Uterus (tissue), 4 donors: ENCODE data around the gene RPRD2. TPM values are rescaled to one million over a fixed set of nuclear protein-coding genes. Genes with fewer than 3 reads are reported as not detected.

Source experiments
- DNase-seq, 2 donors: peaks; one replicate each; pipeline ENCODE4 v3.0.0-alpha.2; 2019 to 2020
- H3K27ac ChIP-seq, 2 donors: fragments of 200-600 bp; sonication (generic); 1 replicate in 1 of 2; 2 replicates in 1 of 2; pipeline ENCODE4 v1.5.1; 2016 to 2018
- H3K27me3 ChIP-seq, 2 donors: fragments of 200-600 bp; sonication (generic); one replicate each; pipeline ENCODE4 v1.5.1; 2018 to 2019; ENCODE audit warnings: control low read depth in 1 of 2
- H3K36me3 ChIP-seq, 2 donors: fragments of 200-600 bp; sonication (generic); one replicate each; pipeline ENCODE4 v1.5.1; 2019; ENCODE audit warnings: control low read depth in 1 of 2
- H3K4me1 ChIP-seq, 2 donors: fragments of 200-600 bp; sonication (generic); one replicate each; pipeline ENCODE4 v1.5.1; 2018 to 2019; ENCODE audit warnings: control low read depth in 1 of 2
- H3K4me3 ChIP-seq, 2 donors: fragments of 200-600 bp; sonication (generic); 1 replicate in 1 of 2; 2 replicates in 1 of 2; pipeline ENCODE4 v1.5.1; 2018 to 2019; ENCODE audit warnings: mild to moderate bottlenecking in 1 of 2
- H3K9me3 ChIP-seq, 2 donors: fragments of 200-600 bp; sonication (generic); one replicate each; pipeline ENCODE4 v1.5.1; 2019; ENCODE audit warnings: control low read depth in 1 of 2
- POLR2A ChIP-seq, 2 donors: fragments of 450-650 bp; IDR thresholded peaks; one replicate each; pipeline ENCODE4 v1.6.1; 2016; ENCODE audit warnings: antibody characterized with exemption in 2 of 2, mild to moderate bottlenecking in 1 of 2, moderate library complexity in 1 of 2
- intact Hi-C: fragments of 100-400 bp; cut with DNase I; formaldehyde crosslinking; loops from one replicate; pipeline ENCODE4 v1.15.1; 2023; ENCODE audit warnings: low total_unique reads
- total RNA-seq, 4 donors: library from RNA; depleted of rRNA in 3 of 4; stranded (reverse); fragments of >200 nt in 3 of 4; gene quantifications; one replicate each; pipeline versions ENCODE4 v1.1.0 to v1.2.4, GENCODE V29; 2014 to 2023
- TF ChIP-seq, protein P1 (sequence below), 4 experiments: fragments of 200-600 bp in 2 of 4; fragments of 450-650 bp in 2 of 4; sonication (generic) in 2 of 4; IDR thresholded peaks; one replicate each; pipeline ENCODE4 v1.5.1; 2016 to 2019; ENCODE audit warnings: antibody characterized with exemption in 4 of 4, mild to moderate bottlenecking in 2 of 4, moderate library complexity in 1 of 4
- donor health status: DM: yes; HTN: yes; CAD: no.

Gene RPRD2
- total RNA-seq, 4 donors from 2014 or later = 17.1 to 77.1 (median 37.9) TPM

DNA sequence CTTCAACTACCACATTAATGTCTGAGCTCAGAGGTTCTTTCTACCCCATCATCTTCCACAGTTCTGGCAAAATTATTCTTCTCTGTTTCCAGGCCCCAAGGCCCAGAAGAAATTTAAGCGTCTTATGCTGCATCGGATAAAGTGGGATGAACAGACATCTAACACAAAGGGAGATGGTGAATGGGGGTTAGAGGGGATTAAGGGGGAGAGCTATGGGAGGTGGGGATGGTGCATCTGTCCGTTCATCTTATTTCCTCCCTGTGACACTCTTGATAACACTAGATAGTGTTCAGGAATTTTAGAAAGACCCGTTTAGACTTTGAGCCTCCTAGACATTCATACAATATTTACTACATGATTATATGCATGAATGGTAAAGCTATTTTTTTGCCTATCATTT is 17.6 kb upstream of the RPRD2 start:
- Histone ChIP-seq H3K36me3 (no peaks in the 10 kb centered on the region), H3K4me1 (no peaks in the 10 kb centered on the region), H3K9me3 (no peaks in the 10 kb centered on the region), H3K27me3 (no peaks in the 10 kb centered on the region), H3K4me3 (no peak overlapping the region), H3K27ac (no peak overlapping the region)
- intact Hi-C loops = no loop called here
- TF ChIP-seq, protein P1, sequence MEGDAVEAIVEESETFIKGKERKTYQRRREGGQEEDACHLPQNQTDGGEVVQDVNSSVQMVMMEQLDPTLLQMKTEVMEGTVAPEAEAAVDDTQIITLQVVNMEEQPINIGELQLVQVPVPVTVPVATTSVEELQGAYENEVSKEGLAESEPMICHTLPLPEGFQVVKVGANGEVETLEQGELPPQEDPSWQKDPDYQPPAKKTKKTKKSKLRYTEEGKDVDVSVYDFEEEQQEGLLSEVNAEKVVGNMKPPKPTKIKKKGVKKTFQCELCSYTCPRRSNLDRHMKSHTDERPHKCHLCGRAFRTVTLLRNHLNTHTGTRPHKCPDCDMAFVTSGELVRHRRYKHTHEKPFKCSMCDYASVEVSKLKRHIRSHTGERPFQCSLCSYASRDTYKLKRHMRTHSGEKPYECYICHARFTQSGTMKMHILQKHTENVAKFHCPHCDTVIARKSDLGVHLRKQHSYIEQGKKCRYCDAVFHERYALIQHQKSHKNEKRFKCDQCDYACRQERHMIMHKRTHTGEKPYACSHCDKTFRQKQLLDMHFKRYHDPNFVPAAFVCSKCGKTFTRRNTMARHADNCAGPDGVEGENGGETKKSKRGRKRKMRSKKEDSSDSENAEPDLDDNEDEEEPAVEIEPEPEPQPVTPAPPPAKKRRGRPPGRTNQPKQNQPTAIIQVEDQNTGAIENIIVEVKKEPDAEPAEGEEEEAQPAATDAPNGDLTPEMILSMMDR (IDR thresholded peaks at IDR 0.05) = no peak
- TF ChIP-seq POLR2A (IDR thresholded peaks at IDR 0.05) = no peak
- DNase-seq = no peak

DNA sequence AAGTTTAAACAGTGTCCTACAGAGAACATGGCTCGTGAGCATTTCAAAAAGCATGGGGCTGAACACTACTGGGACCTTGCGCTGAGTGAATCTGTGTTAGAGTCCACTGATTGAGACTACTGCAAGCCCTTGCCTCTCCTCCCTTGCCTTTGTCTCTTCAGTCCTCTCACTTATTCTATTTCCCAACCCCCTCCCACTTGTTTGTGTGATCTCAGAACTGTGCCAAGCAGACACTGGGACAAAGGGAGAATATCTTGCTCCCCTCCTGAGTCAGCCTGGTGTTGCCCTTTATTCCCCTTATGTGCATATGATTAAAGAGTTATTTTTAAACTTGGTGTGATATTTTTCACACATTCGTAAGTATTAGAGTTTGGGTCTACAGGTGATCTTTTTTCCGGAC is 11.1 kb upstream of the RPRD2 start:
- no peak for DNase-seq
- TF ChIP-seq, protein P1 (IDR thresholded peaks at IDR 0.05) = no peak
- no peak for TF ChIP-seq POLR2A (IDR thresholded peaks at IDR 0.05)
- Histone ChIP-seq H3K27me3 (no peaks in the 10 kb centered on the region), H3K9me3 (no peaks in the 10 kb centered on the region), H3K36me3 (no peaks in the 10 kb centered on the region), H3K27ac (no peak overlapping the region), H3K4me1 (no peaks in the 10 kb centered on the region), H3K4me3 (no peak overlapping the region)
- intact Hi-C loops = no loop called here

DNA sequence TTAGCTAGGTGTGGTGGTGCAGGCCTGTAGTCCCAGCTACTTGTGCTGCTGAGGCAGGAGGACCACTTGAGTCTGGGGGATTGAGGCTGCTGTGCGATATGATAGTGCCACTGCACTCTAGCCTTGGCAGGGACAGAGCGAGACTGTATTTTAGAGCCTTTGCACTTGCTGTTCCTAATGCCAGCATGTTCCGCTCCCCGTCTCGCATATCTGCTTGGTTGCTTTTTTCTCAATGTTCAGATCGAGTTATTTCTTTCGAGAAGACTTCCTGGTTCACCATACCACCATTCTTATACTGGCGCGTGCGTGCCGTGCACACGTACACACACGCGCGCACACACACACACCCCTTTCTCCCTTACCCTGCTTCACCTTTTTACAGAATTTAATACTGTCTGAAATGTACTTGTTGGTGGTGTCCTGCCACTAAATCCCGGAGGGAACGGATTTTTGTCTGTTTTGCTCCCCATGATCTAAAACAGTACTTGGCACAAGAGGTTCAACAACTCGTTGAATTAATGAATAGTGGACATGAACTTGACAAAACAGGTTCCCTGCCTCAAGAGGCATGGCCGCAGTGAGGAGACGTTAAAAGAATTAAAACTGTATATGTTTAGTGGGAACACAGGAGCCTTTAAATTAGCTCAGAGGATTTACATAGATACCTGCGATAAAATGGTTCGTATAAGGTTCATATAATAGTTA is 1.1 kb upstream of the RPRD2 start:
- Histone ChIP-seq H3K4me1 (no peaks in the 10 kb centered on the region), H3K27ac (peak overlapping the region; percentile 96 to 99), H3K9me3 (no peaks in the 10 kb centered on the region), H3K4me3 (peak overlapping the region; percentile 60 to 92), H3K36me3 (no peaks in the 10 kb centered on the region), H3K27me3 (no peaks in the 10 kb centered on the region)
- DNase-seq = peak in 1 of 2 donors; percentile 20
- TF ChIP-seq, protein P1 (IDR thresholded peaks at IDR 0.05) = no peak
- TF ChIP-seq POLR2A (IDR thresholded peaks at IDR 0.05) = no peak
- intact Hi-C loops = no loop called here

DNA sequence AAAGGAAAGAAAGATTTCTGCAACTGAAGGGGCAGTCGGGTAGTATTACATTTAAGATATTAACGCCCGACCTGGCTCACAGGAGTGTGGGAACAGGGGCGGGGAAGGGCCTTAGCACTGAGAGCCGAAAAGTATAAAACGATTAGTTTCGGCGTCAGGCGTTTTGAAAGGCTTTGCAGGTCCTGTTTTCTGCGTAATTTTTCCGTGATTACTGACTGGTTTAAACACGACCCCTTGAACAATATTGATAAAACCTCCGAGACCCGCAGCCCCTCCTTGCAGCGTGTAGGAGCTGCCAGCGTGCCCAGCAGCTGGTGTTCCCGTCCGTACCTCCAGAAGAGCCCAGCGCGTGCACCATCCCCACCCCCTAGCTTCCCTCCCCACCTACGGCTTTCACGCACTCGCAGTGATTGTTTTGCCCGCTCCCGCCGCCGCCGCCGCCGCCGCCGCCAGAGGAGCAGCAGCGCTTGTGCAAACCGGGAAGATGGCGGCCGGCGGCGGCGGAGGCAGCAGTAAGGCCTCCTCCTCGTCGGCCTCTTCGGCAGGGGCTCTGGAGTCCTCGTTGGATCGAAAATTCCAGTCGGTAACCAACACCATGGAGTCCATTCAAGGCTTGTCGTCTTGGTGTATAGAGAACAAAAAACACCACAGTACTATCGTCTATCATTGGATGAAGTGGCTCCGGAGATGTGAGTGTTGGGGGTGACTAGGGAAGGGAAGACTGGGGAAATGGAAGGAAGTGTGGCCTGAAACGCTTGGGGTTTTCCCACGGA is 470 bp downstream of the RPRD2 start:
- Histone ChIP-seq H3K27me3 (no peaks in the 10 kb centered on the region), H3K4me3 (peak overlapping the region; percentile 60 to 92), H3K9me3 (no peaks in the 10 kb centered on the region), H3K36me3 (no peaks in the 10 kb centered on the region), H3K4me1 (no peaks in the 10 kb centered on the region), H3K27ac (peak overlapping the region; percentile 96 to 99)
- no peak for TF ChIP-seq POLR2A (IDR thresholded peaks at IDR 0.05)
- TF ChIP-seq, protein P1 (IDR thresholded peaks at IDR 0.05) = no peak
- peak; percentile 77 to 79 for DNase-seq
- intact Hi-C loops = no loop called here

DNA sequence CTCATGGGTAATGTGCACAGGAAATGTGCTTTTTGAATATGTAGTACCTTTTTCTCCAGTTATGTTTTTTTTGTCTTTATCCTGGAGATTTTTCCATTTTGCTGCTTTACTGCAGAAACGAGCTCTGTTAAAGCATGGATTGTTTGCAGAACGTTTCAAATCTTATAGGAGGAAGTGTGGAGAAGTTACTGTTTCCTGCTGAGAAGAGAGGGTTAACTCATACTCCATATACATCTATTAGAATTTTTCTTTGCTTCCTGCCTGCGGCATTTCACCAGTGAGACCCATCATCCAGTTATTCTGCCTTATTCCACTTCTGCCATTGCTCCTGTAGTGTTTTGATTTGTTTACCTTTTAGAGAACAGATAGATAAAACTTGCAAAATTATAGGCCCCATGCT is 2.0 kb downstream of the RPRD2 start:
- peak overlapping the region; percentile 96 to 99 for H3K27ac ChIP-seq
- no peak for DNase-seq
- intact Hi-C loops = no loop called here
- no peaks in the 10 kb centered on the region for H3K36me3 ChIP-seq
- no peak for TF ChIP-seq POLR2A (IDR thresholded peaks at IDR 0.05)
- TF ChIP-seq, protein P1 (IDR thresholded peaks at IDR 0.05) = no peak
- H3K4me3 ChIP-seq = peak overlapping the region; percentile 60 to 92
- H3K4me1 ChIP-seq = no peaks in the 10 kb centered on the region
- no peaks in the 10 kb centered on the region for H3K27me3 ChIP-seq
- H3K9me3 ChIP-seq = no peaks in the 10 kb centered on the region
